GM21423 (cell line): ENCODE results near the gene MAK.
"Not testable (repeated sequence)": the region's sequence is repeated elsewhere in the genome, so short reads cannot be mapped to it uniquely, and the experiment has no call there.

Source experiments
- ATAC-seq: cut with Tn5 transposase; IDR thresholded peaks from one replicate; pipeline ENCODE4 v1.9.1; 2021; ENCODE audit warnings: mild to moderate bottlenecking, moderate library complexity; ENCODE audit not compliant: unreplicated experiment

Gene MAK

DNA sequence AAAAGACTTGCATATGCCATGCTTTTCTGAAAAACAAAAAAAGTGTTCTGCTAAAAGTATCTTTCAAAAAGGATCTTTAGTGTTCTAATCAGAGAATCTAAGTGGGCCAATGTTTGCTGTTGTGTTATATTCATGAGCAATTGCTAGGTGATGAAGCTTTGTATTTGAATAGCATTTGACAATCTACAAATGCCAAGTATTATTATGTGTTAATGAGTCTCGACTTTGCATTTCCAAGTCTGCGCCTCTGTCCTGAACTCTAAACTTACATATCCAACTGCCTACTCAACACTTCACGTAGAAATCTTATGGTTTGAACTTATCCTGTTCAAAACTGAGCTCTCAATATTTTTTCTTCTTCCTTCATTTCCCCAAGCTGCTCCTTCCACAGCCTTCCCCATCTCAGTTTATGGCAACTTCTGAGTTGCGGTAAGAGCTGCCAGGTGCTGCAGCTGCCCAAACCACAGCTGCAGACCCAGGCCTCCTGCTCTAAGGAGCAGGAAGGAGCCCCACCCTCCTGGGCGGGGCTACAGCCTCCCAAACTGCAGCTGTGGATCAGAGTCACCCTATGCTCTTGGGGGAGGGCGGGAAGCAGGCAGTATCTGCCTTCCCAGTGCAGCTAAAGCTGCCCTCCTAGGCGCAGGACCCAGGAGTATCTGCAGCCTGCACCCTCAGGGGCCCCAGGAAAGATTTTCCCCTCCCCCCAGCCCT lies 16.7 kb upstream of the MAK start:
- no peak for ATAC-seq

GRCh38 chr6:10853849-10854300 lies 15.5 kb upstream of the MAK start:
- not testable (repeated sequence) for ATAC-seq

DNA sequence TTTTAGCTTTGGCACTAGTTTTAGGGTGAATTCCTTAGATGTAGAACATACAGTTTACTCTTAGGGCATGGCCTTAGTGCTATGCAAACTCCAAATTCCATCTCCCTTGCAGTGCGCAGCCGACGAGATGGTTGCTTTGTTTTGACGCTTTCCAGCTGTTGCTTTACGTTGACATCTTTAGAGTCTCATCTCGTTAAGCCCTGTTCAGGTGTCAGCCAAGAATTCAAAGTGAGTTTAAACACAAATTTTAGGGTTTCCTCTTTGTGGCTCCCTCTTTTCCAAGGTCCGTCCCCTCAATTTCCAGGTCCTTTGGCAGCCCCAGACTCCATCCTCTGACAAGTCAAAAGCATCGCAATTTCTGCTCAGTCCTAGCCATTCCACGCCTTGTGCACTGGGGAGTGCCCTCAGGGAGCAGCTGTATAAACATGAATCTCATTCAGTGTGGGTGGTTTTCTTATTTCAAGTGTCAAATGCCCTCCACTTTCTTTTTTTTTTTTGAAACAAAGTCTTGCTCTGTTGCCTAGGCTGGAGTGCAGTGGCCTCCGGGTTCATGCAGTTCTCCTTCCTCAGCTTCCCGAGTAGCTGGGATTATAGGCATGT lies 14.1 kb upstream of the MAK start:
- no peak for ATAC-seq

- no peak for ATAC-seq
Measured at GRCh38 chr6:10850728-10851127, 12.4 kb upstream of the MAK start.

GRCh38 chr6:10849901-10850300 lies 11.6 kb upstream of the MAK start:
- no peak for ATAC-seq

GRCh38 chr6:10847684-10848083 lies 9.3 kb upstream of the MAK start:
- ATAC-seq: no peak

DNA sequence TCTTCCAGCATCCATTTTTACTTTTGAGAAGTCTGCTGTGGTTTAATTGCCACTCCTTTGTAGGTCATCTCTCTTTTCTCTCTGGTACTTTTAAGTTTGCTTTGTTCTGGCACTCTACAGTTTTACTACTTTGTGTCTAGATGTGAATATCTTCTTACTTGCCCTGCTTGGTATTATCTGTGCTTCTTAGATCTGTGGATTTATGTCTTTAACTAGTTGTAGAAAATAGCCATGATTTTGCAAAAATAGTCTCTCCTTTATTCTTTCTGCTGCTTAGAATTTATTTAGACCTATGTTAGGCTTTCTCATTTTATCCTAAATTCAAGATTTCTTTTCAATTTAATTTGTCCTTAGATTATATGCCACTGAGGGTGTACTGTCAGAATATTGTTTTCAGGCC lies 5.2 kb upstream of the MAK start:
- ATAC-seq: no peak

DNA sequence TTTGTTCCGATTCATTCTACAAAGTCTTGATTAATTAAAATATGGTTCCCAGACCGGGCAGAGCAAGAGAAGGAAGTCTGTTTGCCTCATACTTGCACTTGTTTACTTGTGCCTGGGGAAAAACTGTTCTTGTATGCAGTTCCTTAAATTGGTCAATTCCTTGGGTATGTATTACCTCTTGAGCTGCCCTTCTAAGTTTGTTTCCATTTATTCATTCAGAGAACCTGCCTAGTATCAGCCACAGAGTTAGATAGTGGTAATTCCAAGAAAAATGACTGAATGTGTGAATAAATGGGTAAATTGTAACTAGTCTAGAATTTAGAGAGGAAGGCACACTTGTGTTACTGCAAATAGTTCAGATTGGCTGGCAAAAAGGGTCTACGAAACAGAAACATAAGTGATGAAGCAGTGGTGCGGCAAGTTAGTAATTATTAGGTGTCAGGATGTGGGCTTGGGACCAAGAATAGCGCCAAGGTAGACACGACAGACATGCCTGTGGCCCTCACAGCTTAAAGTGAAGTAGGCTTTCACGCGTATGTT lies 525 bp upstream of the MAK start:
- peak; percentile 71 for ATAC-seq

DNA sequence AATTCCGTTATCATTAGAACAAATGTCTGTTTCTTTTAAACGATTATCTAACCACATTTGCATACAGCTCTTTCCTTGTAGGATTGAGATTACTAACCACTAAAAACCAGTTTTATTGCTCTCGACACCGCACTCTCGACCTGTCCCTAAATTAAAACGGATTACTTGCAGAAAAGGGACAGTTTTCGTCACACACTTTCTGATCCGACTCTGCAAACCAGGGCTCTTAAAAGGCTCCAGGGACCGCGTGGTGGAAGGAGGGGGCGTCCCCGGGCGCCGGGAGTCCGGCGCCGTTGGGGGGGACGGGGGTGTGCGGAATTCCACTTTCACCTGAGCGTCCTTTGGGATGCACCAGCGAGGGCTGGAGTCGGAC lies 731 bp downstream of the MAK start:
- ATAC-seq: no peak

DNA sequence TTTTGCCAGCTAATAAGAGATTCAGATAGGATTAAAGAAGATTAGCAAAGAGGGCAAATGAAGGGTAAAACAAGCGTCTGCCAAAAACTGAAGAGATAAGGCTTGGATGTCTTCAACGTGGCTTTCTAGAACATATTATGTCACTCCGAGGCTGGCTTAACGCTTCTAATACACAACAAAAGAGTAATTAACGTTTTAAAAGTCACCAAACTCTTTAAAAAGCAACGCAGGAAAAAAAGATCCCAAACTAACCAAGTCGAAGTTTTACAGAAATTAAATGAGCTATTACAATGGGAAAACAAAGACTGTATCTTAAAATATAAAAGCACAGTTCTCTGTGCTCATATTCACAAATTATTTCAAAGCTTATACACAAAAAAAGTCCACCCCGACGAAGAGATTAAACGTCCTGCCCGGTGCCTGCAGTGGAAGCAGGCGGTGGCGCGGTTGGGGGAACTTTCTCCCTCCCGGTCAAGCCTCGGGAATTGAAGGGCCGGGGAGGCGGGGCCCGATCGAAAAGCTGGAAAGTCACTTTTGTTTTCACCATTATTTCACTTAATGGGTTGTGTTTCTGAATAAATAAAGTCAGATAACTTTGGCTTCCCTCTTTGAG lies 1.2 kb downstream of the MAK start:
- ATAC-seq: no peak

GRCh38 chr6:10834823-10835222 lies 3.5 kb downstream of the MAK start:
- no peak for ATAC-seq

- ATAC-seq: no peak
Measured at GRCh38 chr6:10831609-10832008, 6.7 kb downstream of the MAK start.

DNA sequence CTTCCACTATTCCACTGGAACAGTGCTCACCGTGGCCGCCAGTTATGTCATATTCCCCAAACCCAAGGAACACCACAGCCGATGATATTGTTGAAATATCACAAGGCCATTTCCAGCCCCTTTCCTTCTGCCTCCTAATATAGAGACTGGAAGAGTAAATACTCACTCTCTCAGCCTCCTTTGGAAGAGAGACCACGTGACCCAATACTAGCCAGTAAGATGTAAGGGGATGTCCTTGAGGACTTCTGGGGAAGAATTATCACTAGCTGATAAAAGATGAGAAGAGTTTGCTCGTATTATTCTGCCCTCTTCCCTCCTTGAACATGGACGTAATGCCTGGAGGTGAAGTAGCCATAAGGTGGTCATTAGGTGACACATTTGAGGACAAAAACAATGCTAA lies 13.5 kb downstream of the MAK start:
- ATAC-seq: no peak

DNA sequence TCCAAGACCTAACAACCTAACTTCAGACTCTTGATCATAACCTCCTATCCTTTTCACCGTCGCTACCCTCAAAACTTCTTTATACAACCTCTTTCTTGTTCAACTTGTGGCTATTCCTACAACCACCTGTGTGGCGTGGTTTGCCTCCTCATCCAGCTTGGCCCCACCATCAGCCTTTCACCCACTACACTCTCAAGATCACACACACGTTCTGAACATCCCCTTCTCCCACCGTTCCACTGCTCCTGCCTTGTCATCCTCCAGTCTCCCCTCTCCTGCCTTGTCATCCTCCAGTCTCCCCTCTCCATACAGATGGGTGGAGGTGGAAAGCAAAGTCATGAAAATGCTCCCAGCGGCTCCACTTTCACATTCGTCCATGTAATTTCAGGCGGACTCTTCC lies 14.0 kb downstream of the MAK start:
- ATAC-seq: no peak

- ATAC-seq: not testable (repeated sequence)
Measured at GRCh38 chr6:10814176-10814575, 24.2 kb downstream of the MAK start.

DNA sequence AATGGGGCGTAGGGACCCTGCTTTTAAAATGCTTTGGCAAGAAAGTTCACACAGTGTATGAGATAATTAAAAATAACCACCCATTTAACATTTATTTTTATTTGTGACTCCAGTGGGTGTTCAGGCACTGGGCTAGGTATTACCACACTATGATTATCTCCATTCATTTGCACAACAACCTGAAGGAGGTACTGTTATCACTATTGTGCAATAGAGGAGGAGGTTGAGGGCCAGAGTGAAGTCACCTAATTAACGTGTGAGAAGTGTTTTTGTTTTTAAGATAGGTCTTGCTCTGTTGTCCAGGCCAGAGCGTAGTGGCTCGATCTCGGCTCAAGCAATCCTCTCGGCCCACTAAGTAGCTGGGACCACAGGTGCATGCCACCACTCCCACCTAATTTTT lies 29.2 kb downstream of the MAK start:
- ATAC-seq: no peak

- no peak for ATAC-seq
Measured at GRCh38 chr6:10808376-10808775, 30.0 kb downstream of the MAK start.

DNA sequence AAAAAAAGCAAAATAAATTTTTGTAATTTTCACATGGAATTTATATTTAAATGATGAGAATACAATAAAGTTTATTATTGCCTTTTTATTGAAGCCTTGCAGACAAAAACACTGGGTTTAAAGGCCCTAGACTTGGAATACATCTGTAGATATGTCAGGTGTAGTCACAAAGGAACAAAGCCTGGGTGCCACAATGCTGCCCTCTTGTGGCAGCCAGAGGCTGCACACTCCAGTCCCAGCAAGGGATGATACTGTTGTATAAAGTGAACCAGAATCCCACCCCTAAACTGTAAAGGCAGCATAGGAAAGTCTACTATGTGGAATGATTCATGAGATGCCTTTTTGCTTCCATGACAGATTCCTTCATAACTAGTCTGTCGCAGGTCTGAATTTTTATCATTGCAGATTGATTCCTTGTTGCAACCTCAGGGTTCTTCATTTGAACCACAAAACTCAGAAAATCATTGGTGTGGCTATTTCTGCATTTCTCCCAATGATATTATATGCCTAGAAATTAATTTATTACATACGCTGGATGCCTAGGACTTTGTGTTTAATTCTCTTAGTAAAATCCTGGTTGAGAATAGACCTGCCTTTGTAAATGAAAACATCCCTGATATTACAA lies 37.0 kb downstream of the MAK start:
- peak; percentile 89 for ATAC-seq

GRCh38 chr6:10800810-10801209 lies 37.5 kb downstream of the MAK start:
- ATAC-seq: no peak

- no peak for ATAC-seq
Measured at GRCh38 chr6:10794239-10794638, 44.1 kb downstream of the MAK start.

GRCh38 chr6:10793695-10794094 lies 44.6 kb downstream of the MAK start:
- no peak for ATAC-seq

GRCh38 chr6:10793035-10793434 lies 45.3 kb downstream of the MAK start:
- no peak for ATAC-seq
